ENCODE results near the gene MKI67. TPM values are rescaled to one million over a fixed set of nuclear protein-coding genes. Genes with fewer than 3 reads are reported as not detected.
"Not testable (repeated sequence)": the region's sequence is repeated elsewhere in the genome, so short reads cannot be mapped to it uniquely, and the experiment has no call there.

Gene MKI67
- polyA plus RNA-seq, 4 donors = 46.2 to 57.7 (median 53.9) TPM

- DNase-seq (ENCODE audit: low read depth in 4 of 4, low spot score in 3 of 4) = no peak
Observed at GRCh38 chr10:128150561-128150960, 24.3 kb upstream of the MKI67 start.

GRCh38 chr10:128150045-128150493 lies 23.8 kb upstream of the MKI67 start:
- DNase-seq (ENCODE audit: low read depth in 4 of 4, low spot score in 3 of 4) = peak; percentile 36 to 65 (median 57)

- DNase-seq (ENCODE audit: low read depth in 4 of 4, low spot score in 3 of 4) = no peak
Observed at GRCh38 chr10:128149267-128150014, 23.2 kb upstream of the MKI67 start.

GRCh38 chr10:128147669-128148068 lies 21.4 kb upstream of the MKI67 start:
- DNase-seq (ENCODE audit: low read depth in 4 of 4, low spot score in 3 of 4) = no peak

- DNase-seq (ENCODE audit: low read depth in 4 of 4, low spot score in 3 of 4) = no peak
Observed at GRCh38 chr10:128147064-128147463, 20.8 kb upstream of the MKI67 start.

GRCh38 chr10:128144547-128144946 lies 18.3 kb upstream of the MKI67 start:
- no peak for DNase-seq (ENCODE audit: low read depth in 4 of 4, low spot score in 3 of 4)

- no peak for DNase-seq (ENCODE audit: low read depth in 4 of 4, low spot score in 3 of 4)
Observed at GRCh38 chr10:128143531-128143930, 17.3 kb upstream of the MKI67 start.

GRCh38 chr10:128140425-128140824 lies 14.2 kb upstream of the MKI67 start:
- DNase-seq (ENCODE audit: low read depth in 4 of 4, low spot score in 3 of 4) = no peak

- not testable (repeated sequence) for DNase-seq (ENCODE audit: low read depth in 4 of 4, low spot score in 3 of 4)
Observed at GRCh38 chr10:128138429-128138828, 12.2 kb upstream of the MKI67 start.

- no peak for DNase-seq (ENCODE audit: low read depth in 4 of 4, low spot score in 3 of 4)
Observed at GRCh38 chr10:128137877-128138276, 11.7 kb upstream of the MKI67 start.

- DNase-seq (ENCODE audit: low read depth in 4 of 4, low spot score in 3 of 4) = no peak
Observed at GRCh38 chr10:128130051-128130450, 3.8 kb upstream of the MKI67 start.

- DNase-seq (ENCODE audit: low read depth in 4 of 4, low spot score in 3 of 4) = no peak
Observed at GRCh38 chr10:128128582-128128981, 2.4 kb upstream of the MKI67 start.

- DNase-seq (ENCODE audit: low read depth in 4 of 4, low spot score in 3 of 4) = no peak
Observed at GRCh38 chr10:128125416-128125943, 743 bp downstream of the MKI67 start.

GRCh38 chr10:128124813-128125403 lies 1.3 kb downstream of the MKI67 start:
- DNase-seq (ENCODE audit: low read depth in 4 of 4, low spot score in 3 of 4) = no peak

- DNase-seq (ENCODE audit: low read depth in 4 of 4, low spot score in 3 of 4) = no peak
Observed at GRCh38 chr10:128123846-128124245, 2.4 kb downstream of the MKI67 start.

- no peak for DNase-seq (ENCODE audit: low read depth in 4 of 4, low spot score in 3 of 4)
Observed at GRCh38 chr10:128122931-128123330, 3.3 kb downstream of the MKI67 start.

- no peak for DNase-seq (ENCODE audit: low read depth in 4 of 4, low spot score in 3 of 4)
Observed at GRCh38 chr10:128121750-128122412, 4.3 kb downstream of the MKI67 start.

GRCh38 chr10:128116851-128117615 lies 9.2 kb downstream of the MKI67 start:
- no peak for DNase-seq (ENCODE audit: low read depth in 4 of 4, low spot score in 3 of 4)

- no peak for DNase-seq (ENCODE audit: low read depth in 4 of 4, low spot score in 3 of 4)
Observed at GRCh38 chr10:128116187-128116586, 10.0 kb downstream of the MKI67 start.

GRCh38 chr10:128115356-128115755 lies 10.9 kb downstream of the MKI67 start:
- DNase-seq (ENCODE audit: low read depth in 4 of 4, low spot score in 3 of 4) = no peak

GRCh38 chr10:128114901-128115300 lies 11.3 kb downstream of the MKI67 start:
- DNase-seq (ENCODE audit: low read depth in 4 of 4, low spot score in 3 of 4) = no peak

Data from left renal pelvis (tissue), 4 donors.